GM10266 (cell line): ENCODE results near the gene PRUNE2.

Experiments
- DNase-seq: peaks from one replicate; pipeline ENCODE4 v3.0.0; 2012; ENCODE audit errors: extremely low spot score
- TF ChIP-seq, protein P1 (sequence below): IDR thresholded peaks from 2 replicates; pipeline ENCODE4 v1.5.1; 2012; ENCODE audit warnings: mild to moderate bottlenecking, low read depth; ENCODE audit not compliant: control insufficient read depth, insufficient read depth; ENCODE audit errors: missing control alignments

The PRUNE2 gene

DNA sequence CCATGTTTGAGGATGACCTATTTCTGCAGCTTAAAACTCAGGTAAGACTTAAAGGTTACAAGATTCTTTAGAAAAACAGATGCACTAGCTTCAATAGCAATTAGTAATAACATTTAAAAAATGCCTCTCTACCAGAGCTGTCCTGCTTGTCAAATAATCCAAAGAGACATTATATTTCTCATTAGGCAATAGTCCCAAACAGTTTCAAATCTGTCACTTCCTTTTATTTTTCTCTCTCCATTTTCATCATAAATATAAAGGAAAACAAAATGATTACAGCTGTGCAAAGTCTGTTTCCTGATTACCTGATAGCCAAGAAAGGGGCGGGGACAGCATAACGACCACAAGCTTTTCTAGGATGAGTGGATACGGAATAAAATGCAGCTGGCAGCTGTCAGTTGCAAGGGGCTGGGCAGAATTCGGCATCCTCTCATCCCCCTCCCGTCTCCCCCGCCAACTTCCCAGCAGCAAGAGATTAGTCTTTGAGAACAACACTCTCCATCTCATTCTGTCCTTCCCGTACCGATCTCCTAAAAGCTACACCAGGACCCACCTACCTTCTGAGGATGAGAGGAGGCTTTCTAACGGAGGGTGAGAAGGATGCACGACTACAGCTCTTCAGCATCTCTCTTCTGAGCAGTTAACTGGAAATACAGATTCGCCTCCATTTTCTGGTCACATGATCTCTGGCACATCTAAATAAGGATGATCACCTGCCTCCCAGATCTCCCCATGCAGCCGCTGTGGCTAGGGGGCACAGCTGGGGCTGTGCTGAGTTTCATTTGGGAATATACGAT, 214.2 kb downstream of the PRUNE2 start:
- TF ChIP-seq, protein P1, sequence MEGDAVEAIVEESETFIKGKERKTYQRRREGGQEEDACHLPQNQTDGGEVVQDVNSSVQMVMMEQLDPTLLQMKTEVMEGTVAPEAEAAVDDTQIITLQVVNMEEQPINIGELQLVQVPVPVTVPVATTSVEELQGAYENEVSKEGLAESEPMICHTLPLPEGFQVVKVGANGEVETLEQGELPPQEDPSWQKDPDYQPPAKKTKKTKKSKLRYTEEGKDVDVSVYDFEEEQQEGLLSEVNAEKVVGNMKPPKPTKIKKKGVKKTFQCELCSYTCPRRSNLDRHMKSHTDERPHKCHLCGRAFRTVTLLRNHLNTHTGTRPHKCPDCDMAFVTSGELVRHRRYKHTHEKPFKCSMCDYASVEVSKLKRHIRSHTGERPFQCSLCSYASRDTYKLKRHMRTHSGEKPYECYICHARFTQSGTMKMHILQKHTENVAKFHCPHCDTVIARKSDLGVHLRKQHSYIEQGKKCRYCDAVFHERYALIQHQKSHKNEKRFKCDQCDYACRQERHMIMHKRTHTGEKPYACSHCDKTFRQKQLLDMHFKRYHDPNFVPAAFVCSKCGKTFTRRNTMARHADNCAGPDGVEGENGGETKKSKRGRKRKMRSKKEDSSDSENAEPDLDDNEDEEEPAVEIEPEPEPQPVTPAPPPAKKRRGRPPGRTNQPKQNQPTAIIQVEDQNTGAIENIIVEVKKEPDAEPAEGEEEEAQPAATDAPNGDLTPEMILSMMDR, result no peak
- DNase-seq, result no peak

DNA sequence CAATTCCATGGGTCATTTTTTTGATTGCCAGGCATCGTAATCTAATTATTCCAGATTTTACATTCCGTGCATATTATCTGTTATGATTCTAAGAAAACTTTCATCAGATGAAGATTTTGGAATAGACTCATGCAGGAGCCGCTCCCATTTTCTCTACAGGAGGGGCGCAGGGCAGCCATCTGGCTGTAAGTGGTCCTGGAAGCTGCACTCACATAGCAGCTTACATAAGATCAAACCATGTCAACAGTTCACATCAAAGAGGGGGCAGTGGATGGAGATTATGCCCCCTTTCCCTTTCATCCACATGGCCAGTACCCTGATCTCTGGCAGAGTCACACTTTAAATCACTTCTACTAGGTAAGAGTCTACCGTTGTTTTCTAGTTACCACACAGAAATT, 214.9 kb downstream of the PRUNE2 start:
- DNase-seq, result no peak
- TF ChIP-seq, protein P1, result no peak

DNA sequence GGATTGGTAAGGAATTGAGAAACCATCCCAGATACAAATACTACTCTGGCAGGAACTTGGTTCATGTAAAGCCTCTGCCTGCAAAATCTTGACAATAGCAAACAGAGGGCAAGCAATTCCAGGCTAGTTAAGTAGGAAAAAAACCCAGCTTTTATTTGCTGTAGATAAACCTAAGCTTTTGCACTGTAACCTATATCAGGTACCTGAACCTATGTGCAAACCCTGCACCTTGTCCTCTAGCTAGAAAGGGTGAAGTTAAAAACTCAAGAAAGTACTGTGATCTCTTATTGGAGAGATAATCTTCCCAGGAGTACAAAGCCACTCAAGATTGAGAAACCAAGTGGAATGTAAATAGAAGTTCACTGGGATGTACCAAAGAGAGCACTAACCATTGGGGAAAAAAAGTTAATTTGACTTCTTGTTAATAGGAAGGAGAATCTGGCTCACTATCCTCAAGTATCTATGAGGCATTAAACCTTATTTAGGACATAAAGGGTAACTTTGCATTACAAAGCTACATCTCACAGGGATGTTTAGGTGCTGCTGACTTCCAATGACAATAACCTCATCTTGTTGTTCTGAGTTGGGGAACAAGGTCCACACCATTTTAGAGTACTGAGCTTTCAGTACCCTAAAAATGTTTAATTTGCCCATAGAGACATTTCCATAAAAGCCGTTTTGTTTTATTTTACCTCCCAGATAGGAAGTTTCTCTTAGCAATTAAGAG, 215.5 kb downstream of the PRUNE2 start:
- DNase-seq, result no peak
- TF ChIP-seq, protein P1, result no peak

DNA sequence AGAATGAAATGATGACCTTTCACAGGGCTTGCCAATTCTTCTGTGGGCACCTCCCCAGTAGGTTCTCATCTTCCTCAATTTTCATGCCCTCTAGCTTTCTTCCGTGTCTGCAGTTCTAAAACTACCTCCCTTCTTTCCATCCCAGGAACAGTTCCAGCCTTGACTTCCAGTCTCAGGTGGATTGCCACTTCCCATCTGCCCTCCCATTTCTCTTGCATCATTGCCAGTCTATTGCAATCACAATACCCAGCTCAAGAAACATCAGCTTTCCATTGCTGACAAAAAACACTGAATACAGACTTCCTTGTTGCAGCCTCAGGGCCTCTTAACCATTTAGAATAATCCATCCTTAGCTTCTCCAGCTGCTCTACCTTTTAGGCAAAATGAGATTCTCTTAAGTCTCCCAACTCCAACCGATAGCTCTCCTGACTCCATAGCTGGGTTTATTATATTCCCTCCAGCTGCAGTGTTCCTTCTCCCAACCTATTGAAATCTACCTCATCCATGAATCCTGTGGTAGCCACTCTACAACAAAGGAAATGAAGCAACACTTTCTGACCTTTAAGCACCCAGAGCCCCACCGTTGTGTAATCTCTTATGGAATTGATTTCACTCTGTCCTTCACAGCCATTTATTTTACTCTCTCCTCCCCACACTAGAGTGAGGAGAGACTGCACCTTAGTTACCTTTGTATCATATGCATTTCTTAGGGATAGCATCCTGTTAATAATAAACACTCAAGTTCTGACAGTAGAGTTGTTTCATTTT, 217.3 kb downstream of the PRUNE2 start:
- no peak for DNase-seq
- TF ChIP-seq, protein P1, result no peak

DNA sequence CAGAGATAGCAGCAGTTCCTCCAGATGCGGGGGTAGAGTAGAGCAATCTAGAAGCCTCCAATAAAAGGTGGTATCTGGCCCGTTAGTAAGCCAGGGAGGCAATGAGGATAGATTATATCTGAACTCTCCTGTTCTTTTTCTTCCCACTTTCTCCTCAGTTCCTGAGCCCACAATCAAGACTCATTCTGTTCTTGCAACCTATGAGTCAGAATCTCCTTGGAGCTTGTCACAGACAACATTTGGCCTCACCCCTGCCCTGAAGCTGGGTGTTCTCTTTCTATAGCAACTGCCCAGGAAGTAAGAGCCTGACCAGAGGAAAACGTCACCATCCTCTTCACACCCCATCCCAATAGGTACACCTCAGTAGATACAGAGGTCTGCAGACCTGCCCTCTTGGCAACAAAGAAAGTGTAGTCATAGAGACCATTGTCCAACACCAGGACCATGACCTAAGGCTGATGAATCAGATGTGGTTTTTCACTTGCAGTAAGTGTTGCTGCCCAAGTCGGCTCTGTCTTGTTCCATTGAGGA, 218.0 kb downstream of the PRUNE2 start:
- DNase-seq, result no peak
- TF ChIP-seq, protein P1, result no peak

DNA sequence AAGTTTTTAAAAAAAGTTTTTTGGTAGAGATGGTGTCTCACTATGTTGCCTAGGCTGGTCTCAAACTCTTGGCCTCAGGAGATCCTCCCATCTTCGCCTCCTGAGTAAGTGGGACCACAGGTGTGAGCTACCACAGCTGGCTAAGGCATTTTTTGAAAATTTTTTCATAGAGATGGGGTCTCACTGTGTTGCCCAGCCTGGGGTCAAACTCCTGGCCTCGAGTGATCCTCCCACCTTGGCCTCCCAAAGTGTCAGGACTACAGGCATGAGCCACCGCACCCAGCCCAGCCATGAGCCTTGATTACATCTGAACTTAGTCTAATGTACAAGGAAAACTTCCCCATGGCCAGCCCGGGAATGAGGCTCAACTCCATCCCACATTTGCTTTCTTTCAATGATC, 219.2 kb downstream of the PRUNE2 start:
- TF ChIP-seq, protein P1, result no peak
- no peak for DNase-seq
